Kidney epithelial cell (primary cell): ENCODE measurements around the gene PKNOX2. TPM values are rescaled to one million over a fixed set of nuclear protein-coding genes. Genes with fewer than 3 reads are reported as not detected.

Experiments
- DNase-seq: peaks from one replicate; pipeline ENCODE4 v3.0.0-alpha.2; 2010; ENCODE audit warnings: low read depth
- H3K27me3 ChIP-seq: 2 replicates; pipeline ENCODE4 v1.6.0; 2011; ENCODE audit warnings: low read length; ENCODE audit not compliant: control insufficient read depth, insufficient read depth
- H3K36me3 ChIP-seq: 2 replicates; pipeline ENCODE4 v1.5.1; 2011; ENCODE audit warnings: low read length; ENCODE audit not compliant: control insufficient read depth, insufficient read depth
- H3K4me3 ChIP-seq: 2 replicates; pipeline ENCODE4 v1.5.1; 2011; ENCODE audit warnings: low read depth, mild to moderate bottlenecking, control low read depth, low read length
- CTCF ChIP-seq: IDR thresholded peaks from 2 replicates; pipeline ENCODE4 v1.5.1; 2011; ENCODE audit warnings: mild to moderate bottlenecking, moderate library complexity, low read length, control low read depth, inconsistent platforms; ENCODE audit not compliant: insufficient read depth, poor library complexity, severe bottlenecking
- total RNA-seq: library from RNA; depleted of rRNA; stranded (reverse); fragments of >200 nt; gene quantifications from 2 replicates; pipeline ENCODE4 v1.2.3, GENCODE V29; 2015

Gene PKNOX2
- total RNA-seq, 1 donor from 2014 or later = 0.42 TPM

GRCh38 chr11:125443767-125444311 is 279.3 kb downstream of the PKNOX2 start:
- H3K27me3 ChIP-seq = no peaks in the 10 kb centered on the region
- TF ChIP-seq CTCF = no peak
- no peak for DNase-seq
- H3K36me3 ChIP-seq = no peaks in the 10 kb centered on the region
- no peak overlapping the region for H3K4me3 ChIP-seq

GRCh38 chr11:125445731-125446130 is 281.2 kb downstream of the PKNOX2 start:
- Histone ChIP-seq H3K4me3 (no peak overlapping the region), H3K36me3 (no peaks in the 10 kb centered on the region), H3K27me3 (no peaks in the 10 kb centered on the region)
- TF ChIP-seq CTCF = no peak
- no peak for DNase-seq

- no peak for TF ChIP-seq CTCF
- no peak for DNase-seq
- H3K36me3 ChIP-seq = no peaks in the 10 kb centered on the region
- H3K4me3 ChIP-seq = no peak overlapping the region
- H3K27me3 ChIP-seq = no peaks in the 10 kb centered on the region
These were observed 281.7 kb downstream of the PKNOX2 start for GRCh38 chr11:125446279-125446678.

- no peak for DNase-seq
- Histone ChIP-seq H3K36me3 (no peaks in the 10 kb centered on the region), H3K4me3 (no peak overlapping the region), H3K27me3 (no peaks in the 10 kb centered on the region)
- TF ChIP-seq CTCF = no peak
These were observed 283.2 kb downstream of the PKNOX2 start for GRCh38 chr11:125447721-125448120.

GRCh38 chr11:125448136-125448535 is 283.6 kb downstream of the PKNOX2 start:
- DNase-seq = no peak
- no peak overlapping the region for H3K4me3 ChIP-seq
- H3K27me3 ChIP-seq = no peaks in the 10 kb centered on the region
- TF ChIP-seq CTCF = no peak
- H3K36me3 ChIP-seq = no peaks in the 10 kb centered on the region

- no peaks in the 10 kb centered on the region for H3K36me3 ChIP-seq
- no peak for DNase-seq
- no peak overlapping the region for H3K4me3 ChIP-seq
- H3K27me3 ChIP-seq = no peaks in the 10 kb centered on the region
- TF ChIP-seq CTCF = no peak
These were observed 285.0 kb downstream of the PKNOX2 start for GRCh38 chr11:125449565-125449964.
